Muscle of arm (tissue), 12 donors: Measurements from ENCODE around the gene SH3D19. TPM values are rescaled to one million over a fixed set of nuclear protein-coding genes. Genes with fewer than 3 reads are reported as not detected.
"Not testable (repeated sequence)": the region's sequence is repeated elsewhere in the genome, so short reads cannot be mapped to it uniquely, and the experiment has no call there.

ENCODE experiments used
- DNase-seq: peaks from one replicate; pipeline ENCODE4 v3.0.0-alpha.2; 2013
- polyA plus RNA-seq, 12 donors: library from polyadenylated mRNA; unstranded; fragments of 120-200 nt; gene quantifications; one replicate each; pipeline ENCODE4 v1.2.1, GENCODE V29; 2013; ENCODE audit not compliant: insufficient read length in 12 of 12

Gene SH3D19
- polyA plus RNA-seq, 12 donors, result 29.3 to 62.7 (median 39.0) TPM; not detected in 1

DNA sequence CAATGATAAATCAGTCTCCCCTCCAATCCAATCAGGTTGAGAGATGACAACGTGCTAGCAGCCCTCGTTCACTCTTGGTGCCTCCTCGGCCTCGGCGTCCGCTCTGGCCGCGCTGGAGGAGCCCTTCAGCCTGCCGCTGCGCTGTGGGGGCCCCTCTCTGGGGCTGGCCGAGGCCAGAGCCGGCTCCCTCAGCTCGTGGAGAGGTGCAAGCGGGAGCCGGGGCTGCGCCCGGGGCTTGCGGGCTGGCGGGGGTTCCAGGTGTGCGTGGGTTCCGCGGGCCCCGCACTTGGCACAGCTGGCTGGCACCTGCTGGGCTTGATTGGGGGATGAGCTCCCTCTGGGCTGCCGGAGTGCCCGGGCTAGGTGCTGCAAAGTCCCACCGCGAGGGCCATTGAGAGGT lies 89.4 kb downstream of the SH3D19 start:
- no peak for DNase-seq

DNA sequence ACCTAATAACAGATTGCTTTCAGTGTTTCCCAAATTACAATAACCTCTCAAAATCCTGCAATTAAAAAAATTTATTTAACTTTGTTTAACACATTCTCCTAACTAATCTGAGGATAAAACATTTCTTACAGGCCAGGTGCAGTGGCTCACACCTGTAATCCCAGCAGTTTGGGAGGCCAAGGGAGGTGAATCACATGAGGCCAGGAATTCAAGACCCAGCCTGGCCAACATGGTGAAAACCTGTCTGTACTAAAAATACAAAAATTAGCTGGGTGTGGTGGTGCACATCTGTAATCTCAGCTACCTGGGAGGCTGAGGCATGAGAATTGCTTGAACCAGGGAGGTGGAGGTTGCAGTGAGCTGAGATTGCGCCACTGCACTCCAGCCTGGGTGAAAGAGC lies 90.0 kb downstream of the SH3D19 start:
- DNase-seq, result not testable (repeated sequence)

DNA sequence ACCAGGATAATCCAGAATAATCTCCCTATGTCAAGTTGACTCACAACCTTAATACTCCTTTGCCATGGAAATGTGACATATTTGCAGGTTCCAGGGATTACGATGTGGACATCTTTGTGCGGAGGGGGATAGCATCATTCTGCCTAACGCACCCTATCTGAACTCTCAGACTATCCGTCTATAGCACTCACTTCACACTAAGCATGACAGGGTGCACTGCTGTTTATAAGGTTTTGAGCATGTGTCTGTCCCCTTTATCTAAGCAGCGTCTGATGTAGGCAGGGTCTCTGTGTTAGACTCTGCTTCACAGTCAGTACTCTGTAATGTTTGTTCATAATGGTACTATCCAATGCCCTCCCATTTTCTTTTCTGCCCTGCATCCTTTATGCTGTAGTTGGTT lies 91.8 kb downstream of the SH3D19 start:
- DNase-seq, result no peak

DNA sequence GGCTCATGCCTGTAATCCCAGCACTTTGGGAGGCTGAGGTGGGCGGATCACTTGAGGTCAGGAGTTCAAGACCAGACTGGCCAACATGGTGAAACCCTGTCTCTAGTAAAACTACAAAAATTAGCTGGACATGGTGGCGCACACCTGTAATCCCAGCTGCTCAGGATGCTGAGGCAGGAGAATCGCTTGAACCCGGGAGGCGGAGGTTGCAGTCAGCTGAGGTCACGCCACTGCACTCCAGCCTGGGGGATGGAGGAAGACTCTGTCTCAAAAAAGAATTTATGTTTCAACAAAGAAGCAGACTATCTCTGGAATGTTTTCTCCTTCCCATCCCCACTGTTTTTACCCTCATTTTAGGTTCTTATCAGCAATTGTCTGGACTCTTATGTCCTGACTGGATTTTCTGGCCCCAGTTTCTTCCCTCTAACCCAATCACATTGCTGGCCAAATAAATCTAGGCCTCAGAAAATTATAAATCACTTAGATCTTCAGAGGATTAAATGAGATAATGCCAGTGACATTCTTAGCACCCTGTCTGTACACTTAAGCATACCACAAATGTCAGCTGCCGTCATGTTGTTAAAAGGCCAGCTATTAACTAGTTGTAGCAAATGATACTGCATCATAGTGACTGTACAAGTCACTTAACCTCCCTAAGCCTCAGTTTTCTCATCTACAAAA lies 93.3 kb downstream of the SH3D19 start:
- no peak for DNase-seq

DNA sequence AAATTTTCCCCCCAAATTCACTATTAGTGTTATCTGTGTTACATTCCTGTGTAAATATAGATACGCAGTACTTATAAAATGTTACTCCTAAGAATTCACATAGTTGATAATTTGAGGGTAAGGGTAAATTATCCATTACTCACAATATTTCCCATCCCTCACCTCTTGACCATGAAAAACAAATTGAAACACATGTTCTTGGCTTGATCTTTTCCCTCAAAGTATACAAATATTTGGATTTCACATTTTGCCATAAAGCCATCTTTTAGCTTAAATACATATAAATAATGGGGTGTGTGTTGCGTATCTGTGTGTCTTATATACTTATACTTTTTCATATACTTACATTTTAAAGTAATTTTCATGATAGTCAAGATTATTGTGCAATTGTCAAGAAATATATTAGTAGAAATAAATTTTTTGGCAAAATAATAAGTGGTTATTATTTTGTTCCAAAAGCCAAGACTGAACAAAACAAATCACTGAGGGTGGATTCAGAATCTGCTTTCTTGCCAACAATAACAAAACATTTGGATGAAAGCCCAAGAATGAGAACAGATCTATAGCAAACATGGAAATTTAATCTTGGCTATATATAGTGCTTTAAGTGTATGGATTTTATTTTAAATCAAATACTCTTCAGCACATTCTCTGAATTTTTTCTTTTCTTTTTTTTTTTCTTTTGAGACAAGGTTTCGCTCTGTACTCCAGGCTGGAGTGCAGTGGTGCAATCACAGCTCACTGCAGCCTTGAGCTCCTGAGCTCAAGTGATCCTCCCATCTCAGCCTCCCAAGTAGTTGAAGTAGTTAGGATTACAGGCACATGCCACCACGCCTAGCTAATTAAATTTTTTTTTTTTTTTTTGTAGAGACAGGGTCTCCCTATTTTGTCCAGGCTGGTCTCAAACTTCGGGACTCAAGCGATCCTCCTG lies 97.0 kb downstream of the SH3D19 start:
- peak; percentile 84 for DNase-seq

DNA sequence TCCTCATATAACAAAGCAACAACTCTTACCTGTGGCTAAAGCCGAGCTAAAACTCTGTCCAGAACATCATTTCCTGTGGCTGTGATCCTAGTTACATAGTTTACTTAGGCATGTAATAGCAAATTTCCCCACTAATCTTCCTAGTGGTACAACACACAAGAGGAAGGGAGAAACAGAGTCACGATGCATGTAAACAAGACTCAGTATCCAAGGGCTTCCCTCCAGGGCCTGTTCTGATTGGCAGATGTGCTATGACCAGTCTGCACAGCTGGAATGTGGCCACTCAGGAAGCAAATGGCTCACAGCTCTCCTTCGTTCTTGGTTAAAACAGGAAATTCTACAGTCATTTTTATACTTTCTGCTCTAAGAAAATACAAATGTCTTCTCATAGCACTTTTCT lies 97.7 kb downstream of the SH3D19 start:
- peak; percentile 93 for DNase-seq

DNA sequence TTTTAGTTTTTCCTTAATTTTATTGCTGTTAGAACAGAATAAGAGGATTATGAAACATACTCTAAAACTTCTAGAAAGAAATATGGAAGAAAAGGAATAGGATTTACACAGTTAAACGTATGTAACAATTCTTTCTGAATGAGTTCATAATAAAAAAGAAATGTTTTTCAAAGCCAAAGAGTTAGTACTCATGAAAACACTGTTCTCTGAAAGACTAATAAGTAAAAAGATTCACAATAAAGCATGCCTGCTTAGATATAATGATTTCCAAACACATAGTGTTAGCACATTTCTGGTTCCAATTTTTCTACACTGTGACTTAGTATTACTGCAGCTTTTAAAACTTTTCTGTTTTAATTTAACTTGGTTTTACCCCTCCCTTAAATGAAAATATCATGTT lies 98.2 kb downstream of the SH3D19 start:
- DNase-seq, result no peak

DNA sequence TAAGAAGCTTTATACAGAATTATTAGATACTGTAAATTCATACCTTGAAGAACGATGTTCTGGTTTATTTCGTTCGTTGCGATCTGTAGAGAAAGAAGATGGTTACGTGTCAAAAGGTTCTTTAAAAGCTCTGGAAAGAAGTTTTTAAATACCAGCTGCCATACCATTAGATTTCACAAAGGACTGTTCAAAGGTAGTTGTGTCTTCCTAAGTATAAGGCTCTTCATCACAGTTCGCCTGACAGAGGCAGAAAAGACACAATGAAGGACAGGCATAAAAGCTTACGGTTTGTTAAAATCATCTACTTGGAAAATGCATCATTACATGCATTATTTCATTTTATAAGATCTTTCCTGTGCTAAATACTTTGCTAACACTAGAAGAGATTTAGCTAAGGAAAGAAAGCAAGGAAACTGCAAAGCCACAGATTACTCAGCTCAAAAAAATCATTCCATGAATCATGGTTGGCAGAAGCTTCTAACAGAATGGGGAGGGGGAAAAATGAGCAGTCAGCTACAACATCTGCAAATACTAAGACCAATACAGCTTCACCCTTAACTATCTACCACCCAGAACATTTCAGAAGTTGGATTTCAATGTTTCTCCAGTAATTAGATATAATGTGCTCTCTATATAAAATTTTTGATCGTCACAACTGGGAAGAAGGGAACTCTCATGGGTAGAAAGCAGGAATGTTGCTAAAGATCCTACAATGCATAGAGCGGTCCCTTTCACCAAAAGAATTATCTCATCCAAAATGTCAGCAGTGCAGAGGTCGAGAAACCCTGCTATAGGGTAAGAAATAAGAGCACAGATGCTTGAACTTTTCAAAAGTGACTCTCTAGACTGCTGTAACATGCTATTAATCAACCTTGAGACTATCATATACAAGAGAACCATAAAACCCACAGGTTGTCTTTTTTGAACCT lies 99.1 kb downstream of the SH3D19 start:
- DNase-seq, result peak; percentile 93

DNA sequence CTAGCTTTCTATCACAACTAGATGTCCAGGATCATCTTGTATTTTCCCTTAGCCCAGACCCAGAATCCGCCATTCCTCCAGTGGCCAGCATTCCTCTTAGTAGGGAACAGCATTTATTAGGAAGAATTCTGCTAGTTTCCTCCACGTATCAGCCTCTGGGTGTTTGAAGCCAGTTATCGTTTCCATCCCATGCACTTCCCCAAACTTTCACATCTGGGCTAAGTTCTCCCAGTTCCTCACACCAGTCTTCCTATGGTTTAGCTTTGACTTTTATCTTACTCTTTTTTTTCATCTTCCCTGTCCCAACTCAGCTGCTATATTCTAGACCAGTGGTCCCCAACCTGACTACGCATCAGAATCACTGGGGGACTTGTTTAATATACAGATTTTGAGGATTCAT lies 101.9 kb downstream of the SH3D19 start:
- DNase-seq, result no peak

DNA sequence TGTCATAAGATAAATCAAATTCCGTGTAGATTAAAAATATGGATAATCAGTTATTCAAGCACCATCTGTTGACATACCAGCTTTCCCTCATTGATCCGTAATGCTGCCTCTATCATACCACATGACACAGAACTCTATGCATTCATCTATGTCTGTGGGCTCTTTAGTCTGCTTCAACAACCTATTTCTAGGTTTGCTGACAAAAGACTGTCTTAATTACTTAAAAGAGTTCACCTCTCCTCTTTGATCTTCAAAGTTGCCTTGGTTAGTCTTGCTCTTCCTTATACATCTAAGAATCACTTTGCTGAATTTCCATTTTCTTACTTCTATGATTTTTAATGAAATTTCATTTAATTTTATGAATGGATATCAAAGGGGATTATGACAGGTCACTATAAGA lies 105.5 kb downstream of the SH3D19 start:
- no peak for DNase-seq

DNA sequence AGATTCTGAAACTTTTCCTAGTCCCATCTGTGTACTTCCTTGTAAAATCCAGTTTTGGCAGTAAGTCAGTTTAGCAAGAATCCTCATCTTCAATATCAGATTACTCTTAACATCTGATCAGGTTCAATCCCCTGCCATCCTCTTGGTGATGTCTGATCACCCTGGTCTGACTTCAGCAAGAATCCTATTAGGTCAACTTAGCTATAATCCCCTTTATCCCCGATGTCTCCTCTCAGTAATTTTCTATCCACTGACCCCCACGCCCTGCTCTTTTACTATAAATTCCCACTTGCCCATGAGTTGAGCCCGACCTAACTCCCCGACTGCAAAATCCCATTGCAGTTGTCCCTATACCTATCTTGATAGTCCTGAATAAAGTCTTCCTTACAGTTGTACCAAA lies 106.3 kb downstream of the SH3D19 start:
- DNase-seq, result no peak

DNA sequence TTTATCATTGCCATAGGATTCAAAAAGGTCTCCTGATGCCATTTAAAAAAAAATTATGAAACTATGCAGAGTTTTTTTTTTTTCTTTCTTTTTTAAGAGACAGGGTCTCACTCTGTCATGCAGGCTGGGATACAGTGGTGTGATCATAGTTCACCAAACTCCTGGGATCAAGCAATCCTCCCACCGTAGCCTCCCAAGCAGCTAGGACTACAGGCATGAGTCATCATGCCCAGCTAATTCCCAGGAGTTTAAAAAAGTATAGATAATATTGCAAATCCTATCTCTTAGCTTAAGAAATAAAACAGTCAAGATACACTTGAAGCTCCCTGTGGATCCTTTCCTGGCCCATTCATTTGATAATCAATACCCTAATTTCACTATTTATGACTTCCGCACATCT lies 107.1 kb downstream of the SH3D19 start:
- no peak for DNase-seq

DNA sequence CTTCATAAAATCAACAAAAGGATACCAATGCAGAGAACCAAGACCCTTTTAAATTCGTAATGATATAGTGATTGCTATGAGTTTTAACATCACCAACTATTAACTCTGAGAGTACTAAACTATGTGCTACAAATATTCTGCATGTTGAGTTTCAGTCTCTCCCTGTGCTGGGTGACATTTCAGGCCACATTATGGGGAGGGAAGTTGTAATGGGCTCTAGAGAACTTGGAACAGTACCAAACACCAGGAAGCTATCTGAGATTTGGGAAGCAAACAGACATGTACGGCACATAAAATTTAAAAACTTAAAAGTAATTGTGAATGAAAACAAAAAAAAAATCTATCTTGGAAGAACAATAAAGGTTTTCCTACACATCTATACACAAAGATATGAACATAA lies 108.1 kb downstream of the SH3D19 start:
- no peak for DNase-seq

DNA sequence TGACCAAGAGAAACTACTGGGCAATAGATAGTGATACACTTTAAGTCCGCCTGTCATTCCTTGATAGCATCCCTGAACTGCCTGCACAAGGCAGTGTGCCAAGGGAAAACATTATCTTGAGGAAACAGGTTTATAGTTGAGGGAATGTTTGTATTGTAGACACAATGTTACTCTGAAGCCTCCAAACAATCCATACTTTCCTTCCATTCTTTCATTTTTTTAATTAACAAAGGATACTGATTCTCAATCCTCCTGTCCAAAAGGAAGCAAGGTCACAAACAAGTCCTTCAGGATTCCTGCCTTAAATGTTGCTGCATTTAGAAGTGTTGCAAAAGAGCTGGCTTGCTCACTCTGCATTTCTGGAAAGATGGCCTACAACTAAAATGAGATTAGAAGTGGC lies 110.1 kb downstream of the SH3D19 start:
- no peak for DNase-seq

DNA sequence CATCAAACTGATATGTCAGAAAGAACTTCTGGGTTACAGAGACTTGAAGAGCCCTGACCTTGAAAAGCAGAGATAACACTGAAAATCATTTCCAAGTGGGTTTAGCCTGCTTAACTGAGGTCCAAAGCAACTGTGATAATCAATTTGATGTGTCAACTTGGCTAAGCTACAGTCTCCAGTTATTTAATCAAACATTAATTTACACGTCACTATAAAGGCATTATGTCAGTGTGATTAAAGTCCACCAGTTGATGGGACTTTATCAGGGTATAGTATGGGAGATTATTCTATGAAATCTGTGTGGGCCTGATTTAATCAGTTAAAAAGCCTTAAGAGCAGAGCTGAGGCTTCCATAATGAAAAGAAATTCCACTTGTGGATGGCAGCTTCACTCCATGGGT lies 117.5 kb downstream of the SH3D19 start:
- no peak for DNase-seq

DNA sequence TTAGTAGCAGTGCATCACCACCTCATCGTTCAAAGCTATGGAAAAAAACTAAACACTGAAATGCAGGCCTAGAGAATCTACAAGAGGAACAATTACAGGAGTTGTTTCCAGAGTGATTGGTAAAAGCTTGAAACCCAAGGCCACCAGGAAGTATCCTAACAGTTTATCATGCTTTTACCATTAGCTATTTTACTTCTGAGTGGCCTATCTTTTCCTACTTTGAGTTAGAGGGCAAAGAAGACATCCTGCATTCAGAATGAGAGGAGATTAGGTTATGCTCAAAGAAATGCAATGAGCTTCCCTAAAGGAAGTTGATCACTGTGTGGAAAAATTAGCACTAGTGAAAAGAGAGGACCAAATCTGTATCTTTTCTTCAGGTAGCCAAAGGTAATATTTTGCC lies 118.2 kb downstream of the SH3D19 start:
- DNase-seq, result no peak

DNA sequence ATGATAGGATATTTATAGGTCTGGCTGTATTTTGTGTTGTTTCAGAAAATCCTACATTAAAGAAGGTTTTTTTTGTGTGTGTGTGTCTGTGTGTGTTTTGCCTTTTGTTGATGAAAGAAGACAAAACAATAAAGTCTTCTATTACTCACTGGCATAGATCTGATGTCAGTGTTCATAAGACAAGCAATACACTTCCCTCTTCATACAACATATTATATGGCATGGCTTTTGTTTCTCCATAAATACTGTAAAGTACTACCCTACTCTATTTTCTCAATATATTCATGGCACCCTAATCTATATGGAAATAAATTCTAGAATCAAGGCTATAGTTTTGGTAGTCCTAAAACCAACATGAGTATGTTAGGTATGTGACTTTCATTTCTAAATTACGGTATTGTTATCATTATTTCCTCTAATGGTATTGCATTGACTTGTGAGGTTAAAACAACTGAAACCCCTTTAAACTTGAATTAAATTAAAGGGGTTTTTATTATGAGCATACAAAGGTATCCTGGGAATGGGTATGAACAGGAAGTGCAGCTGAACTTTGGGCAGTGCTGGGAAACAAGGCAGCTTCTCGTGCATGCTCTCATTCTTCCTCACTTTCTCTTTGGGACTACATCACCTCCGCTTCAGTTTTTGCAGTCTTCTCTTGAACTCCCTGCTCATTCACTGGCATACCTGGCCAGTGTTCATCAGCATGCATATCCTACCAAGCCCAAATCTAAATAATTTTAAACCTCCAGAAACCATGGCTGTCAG lies 119.0 kb downstream of the SH3D19 start:
- no peak for DNase-seq

DNA sequence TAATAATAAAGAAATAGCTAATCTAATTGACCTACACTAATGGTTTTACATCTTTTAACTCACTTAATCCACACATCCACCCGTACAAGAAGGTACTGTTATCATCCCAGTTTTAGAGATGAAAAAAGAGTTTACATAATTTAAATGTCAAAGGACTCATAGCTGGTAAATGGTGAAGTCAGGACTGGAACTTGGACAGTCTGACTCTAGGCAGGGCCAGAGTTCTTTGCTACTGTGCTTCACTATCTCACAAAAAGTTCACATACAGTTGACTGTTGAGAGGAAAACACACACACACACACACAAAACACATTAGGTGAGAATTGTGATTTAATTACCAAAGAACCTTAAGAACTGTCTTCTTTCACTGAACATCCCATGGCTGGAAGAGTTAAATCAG lies 119.7 kb downstream of the SH3D19 start:
- no peak for DNase-seq

DNA sequence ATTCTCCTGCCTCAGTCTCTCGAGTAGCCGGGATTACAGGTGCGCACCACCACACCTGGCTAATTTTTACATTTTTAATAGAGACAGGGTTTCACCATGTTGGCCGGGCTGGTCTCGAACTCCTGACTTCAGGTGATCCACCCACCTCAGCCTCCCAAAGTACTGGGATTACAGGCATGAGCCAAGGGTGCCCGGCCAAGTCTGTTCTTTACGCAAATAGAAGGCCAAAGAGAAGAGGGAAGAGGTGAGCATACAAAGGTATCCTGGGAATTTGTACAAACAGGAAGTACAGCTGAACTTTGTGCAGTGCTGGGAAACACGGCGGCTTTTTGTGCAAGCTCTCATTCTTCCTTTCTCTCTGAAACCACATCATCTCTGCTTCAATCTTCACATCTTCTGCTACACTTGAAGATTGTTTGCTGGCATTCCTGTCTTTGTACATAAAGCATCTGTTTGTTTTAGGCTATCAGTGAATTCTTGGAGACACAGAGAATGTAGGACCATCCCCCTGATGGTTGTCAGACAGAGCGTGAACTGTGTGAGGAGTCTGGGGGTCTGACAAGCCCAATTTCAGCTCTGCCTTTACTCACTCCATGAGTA lies 120.4 kb downstream of the SH3D19 start:
- DNase-seq, result no peak

DNA sequence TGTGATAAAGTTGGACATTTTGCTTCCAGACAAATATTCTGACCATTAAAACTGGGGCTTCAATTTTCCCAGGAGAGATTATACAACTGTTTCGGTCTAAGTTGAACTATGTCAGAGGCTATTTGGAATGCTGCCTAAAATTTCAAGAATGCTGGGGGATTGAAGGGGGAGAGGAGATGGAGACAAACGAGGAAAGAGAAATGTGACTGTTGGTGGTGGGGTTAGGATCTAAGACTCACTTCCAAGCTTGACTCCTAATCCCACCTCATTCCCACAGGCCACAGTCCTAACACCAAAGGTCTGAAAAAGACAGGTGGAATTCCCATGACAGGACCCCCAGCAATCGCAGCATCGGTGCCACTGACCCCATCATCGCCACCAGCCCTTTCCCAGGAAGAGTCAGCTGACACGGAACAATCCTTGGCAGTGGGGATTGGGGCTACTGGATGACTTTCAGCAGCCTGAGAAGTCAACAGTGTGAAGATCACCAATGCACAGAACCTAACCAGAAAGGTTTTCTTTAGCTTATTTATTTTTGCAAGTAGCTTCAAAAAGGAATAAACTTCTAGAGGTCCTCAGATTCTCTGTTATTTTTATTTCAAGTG lies 122.5 kb downstream of the SH3D19 start:
- DNase-seq, result no peak

DNA sequence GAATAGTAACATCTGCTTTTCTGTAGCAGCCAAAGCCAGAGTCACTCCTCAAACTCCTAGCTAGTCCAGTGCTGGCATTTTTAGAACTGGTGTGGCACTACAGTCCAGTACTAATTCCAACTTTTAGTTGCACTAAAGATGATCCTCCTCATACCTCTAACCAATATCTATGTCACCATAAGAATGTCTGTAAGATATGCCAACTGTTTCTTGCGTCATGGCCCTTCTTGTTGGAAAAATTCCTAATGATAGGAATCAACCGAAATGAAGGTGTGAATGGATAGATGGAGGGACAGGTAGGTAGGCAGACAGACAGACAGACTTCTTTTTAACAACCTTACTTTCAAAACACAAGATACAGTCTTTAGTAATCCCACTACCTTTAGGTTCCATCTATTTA lies 123.0 kb downstream of the SH3D19 start:
- no peak for DNase-seq
